GM03348 (cell line): ENCODE results near the gene TMPRSS13.
"Not testable (repeated sequence)": the region's sequence is repeated elsewhere in the genome, so short reads cannot be mapped to it uniquely, and the experiment has no call there.

ENCODE experiments used
- DNase-seq: peaks from one replicate; pipeline ENCODE4 v3.0.0; 2012; ENCODE audit warnings: low spot score

The TMPRSS13 gene

GRCh38 chr11:117950993-117951961 lies 22.1 kb upstream of the TMPRSS13 start:
- no peak for DNase-seq

- no peak for DNase-seq
These were observed 21.1 kb upstream of the TMPRSS13 start for GRCh38 chr11:117950301-117950700.

GRCh38 chr11:117949062-117949461 lies 19.9 kb upstream of the TMPRSS13 start:
- no peak for DNase-seq

- not testable (repeated sequence) for DNase-seq
These were observed 19.3 kb upstream of the TMPRSS13 start for GRCh38 chr11:117948466-117948865.

- DNase-seq: not testable (repeated sequence)
These were observed 18.5 kb upstream of the TMPRSS13 start for GRCh38 chr11:117947751-117948150.

- peak; percentile 94 for DNase-seq
These were observed 17.8 kb upstream of the TMPRSS13 start for GRCh38 chr11:117946842-117947526.

GRCh38 chr11:117946156-117946841 lies 17.1 kb upstream of the TMPRSS13 start:
- DNase-seq: no peak

GRCh38 chr11:117945047-117945810 lies 16.0 kb upstream of the TMPRSS13 start:
- no peak for DNase-seq

- no peak for DNase-seq
These were observed 15.4 kb upstream of the TMPRSS13 start for GRCh38 chr11:117944554-117944953.

GRCh38 chr11:117941976-117942654 lies 12.9 kb upstream of the TMPRSS13 start:
- no peak for DNase-seq

GRCh38 chr11:117941163-117941707 lies 12.0 kb upstream of the TMPRSS13 start:
- DNase-seq: no peak

- no peak for DNase-seq
These were observed 11.5 kb upstream of the TMPRSS13 start for GRCh38 chr11:117940736-117941135.

GRCh38 chr11:117936973-117937372 lies 7.8 kb upstream of the TMPRSS13 start:
- no peak for DNase-seq

- DNase-seq: no peak
These were observed 5.5 kb upstream of the TMPRSS13 start for GRCh38 chr11:117934526-117935307.

GRCh38 chr11:117933930-117934329 lies 4.7 kb upstream of the TMPRSS13 start:
- DNase-seq: no peak

GRCh38 chr11:117933475-117933874 lies 4.3 kb upstream of the TMPRSS13 start:
- DNase-seq: no peak

GRCh38 chr11:117932947-117933346 lies 3.7 kb upstream of the TMPRSS13 start:
- DNase-seq: no peak

- DNase-seq: no peak
These were observed 3.2 kb upstream of the TMPRSS13 start for GRCh38 chr11:117932426-117932825.

GRCh38 chr11:117931971-117932370 lies 2.8 kb upstream of the TMPRSS13 start:
- no peak for DNase-seq

GRCh38 chr11:117931331-117931950 lies 2.2 kb upstream of the TMPRSS13 start:
- no peak for DNase-seq
